HuH-7.5 (cell line): ENCODE data around the gene ACTR8.
A peak's percentile ranks its signal among the peaks of the same experiment; 100 is the strongest.
"Not testable (repeated sequence)": the region's sequence is repeated elsewhere in the genome, so short reads cannot be mapped to it uniquely, and the experiment has no call there.

Source experiments
- DNase-seq: peaks from one replicate; pipeline ENCODE4 v3.0.0; 2011; ENCODE audit warnings: low spot score

ACTR8 gene

GRCh38 chr3:53881691-53882593, at the start of gene ACTR8:
Gene ACTR8, minus strand, starts transcription at chr3:53882152. Its CDS starts 51 bp downstream, at chr3:53882101.
- DNase-seq: peak; percentile 36

- not testable (repeated sequence) for DNase-seq
Measured at GRCh38 chr3:53927208-53927872, 45.4 kb upstream of the ACTR8 start.

GRCh38 chr3:53921296-53921695, 39.3 kb upstream of the ACTR8 start:
- no peak for DNase-seq

- DNase-seq: no peak
Measured at GRCh38 chr3:53919741-53920140, 37.8 kb upstream of the ACTR8 start.

GRCh38 chr3:53913401-53913800, 31.4 kb upstream of the ACTR8 start:
- no peak for DNase-seq

GRCh38 chr3:53902711-53903110, 20.8 kb upstream of the ACTR8 start:
- DNase-seq: no peak

GRCh38 chr3:53902067-53902466, 20.1 kb upstream of the ACTR8 start:
- DNase-seq: no peak

GRCh38 chr3:53900666-53901331, 18.8 kb upstream of the ACTR8 start:
- DNase-seq: no peak

- DNase-seq: no peak
Measured at GRCh38 chr3:53899750-53900149, 17.8 kb upstream of the ACTR8 start.

GRCh38 chr3:53892286-53892637, 10.3 kb upstream of the ACTR8 start:
- no peak for DNase-seq

- DNase-seq: peak; percentile 49
Measured at GRCh38 chr3:53891497-53892285, 9.7 kb upstream of the ACTR8 start, which contains the start of gene SELENOK. Gene SELENOK, minus strand, starts transcription at chr3:53891859.

GRCh38 chr3:53890726-53891475, 8.9 kb upstream of the ACTR8 start:
- no peak for DNase-seq

GRCh38 chr3:53888232-53888631, 6.3 kb upstream of the ACTR8 start:
- no peak for DNase-seq

GRCh38 chr3:53887446-53887845, 5.5 kb upstream of the ACTR8 start:
- no peak for DNase-seq

- no peak for DNase-seq
Measured at GRCh38 chr3:53885239-53885638, 3.3 kb upstream of the ACTR8 start.

- no peak for DNase-seq
Measured at GRCh38 chr3:53884623-53885022, 2.7 kb upstream of the ACTR8 start.

GRCh38 chr3:53883008-53883407, 1.1 kb upstream of the ACTR8 start:
- no peak for DNase-seq

GRCh38 chr3:53880396-53881345, 1.3 kb downstream of the ACTR8 start:
- DNase-seq: no peak

GRCh38 chr3:53865732-53866499, 16.0 kb downstream of the ACTR8 start:
- no peak for DNase-seq
